ENCODE results near the gene FHOD1. TPM values are rescaled to one million over a fixed set of nuclear protein-coding genes. Genes with fewer than 3 reads are reported as not detected.

FHOD1 gene
- total and polyA plus RNA-seq, 9 of the 15 experiments (the other 6 are each of a cell fraction or from before 2014, with no cell fraction given), result 18.7 to 126 (median 32.3) TPM

DNA sequence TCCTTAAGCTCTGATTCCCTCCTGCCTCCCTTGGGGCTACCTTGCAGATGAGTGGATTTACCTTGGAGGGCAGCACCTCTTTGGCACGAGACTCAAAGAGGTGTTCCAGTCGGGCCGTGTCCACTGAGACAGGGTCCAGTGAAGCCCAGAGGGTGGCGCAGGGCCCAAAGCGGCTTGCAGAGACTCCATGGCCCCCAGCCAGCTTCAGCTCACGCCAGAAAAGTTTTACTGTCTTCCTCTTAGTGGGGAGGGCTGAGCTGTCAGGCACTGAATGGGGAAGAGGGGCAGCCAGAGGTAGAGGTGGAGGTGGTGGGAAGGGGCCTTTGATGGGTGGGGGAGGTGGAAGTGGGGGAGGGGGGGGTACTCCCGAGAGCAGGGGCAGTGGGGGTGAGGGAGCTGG lies 13.7 kb downstream of the FHOD1 start:
- intact Hi-C loops (cut with micrococcal nuclease) (no loop called here), in situ Hi-C loops (cut with MboI) (no loop called here)
- peaks cover 4% of the 10 kb centered on the region for H4K20me1 ChIP-seq (replicated peaks; ENCODE audit: control insufficient read depth, insufficient read depth, low read length)
- ATAC-seq (no peak), FAIRE-seq (no peak), DNase-seq (ENCODE audit: extremely low read depth in 1 of 4, low spot score in 3 of 4) (no peak)
- H3K36me3 ChIP-seq (ENCODE audit: control insufficient read depth, insufficient read depth, low read length), result peaks cover 93% of the 10 kb centered on the region; the same call in 2 of the 3 replicates
- H3K79me2 ChIP-seq (ENCODE audit: control insufficient read depth, insufficient read depth, low read length), result peaks cover 2% of the 10 kb centered on the region
- no TSS peak for BruUV-seq (replicated peaks)
- H3K4me3 ChIP-seq, result no peak overlapping the region
- no peaks in the 10 kb centered on the region for H3K9me1 ChIP-seq (ENCODE audit: control insufficient read depth, insufficient read depth, low read length)
- no peak for TF ChIP-seq FOSL1 (tag; conservative IDR thresholded peaks at IDR 0.05)
- TF ChIP-seq, protein P1, sequence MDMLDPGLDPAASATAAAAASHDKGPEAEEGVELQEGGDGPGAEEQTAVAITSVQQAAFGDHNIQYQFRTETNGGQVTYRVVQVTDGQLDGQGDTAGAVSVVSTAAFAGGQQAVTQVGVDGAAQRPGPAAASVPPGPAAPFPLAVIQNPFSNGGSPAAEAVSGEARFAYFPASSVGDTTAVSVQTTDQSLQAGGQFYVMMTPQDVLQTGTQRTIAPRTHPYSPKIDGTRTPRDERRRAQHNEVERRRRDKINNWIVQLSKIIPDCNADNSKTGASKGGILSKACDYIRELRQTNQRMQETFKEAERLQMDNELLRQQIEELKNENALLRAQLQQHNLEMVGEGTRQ (CRISPR knock-in tag; IDR thresholded peaks at IDR 0.05), result no peak
- no peak for TF ChIP-seq CTBP1 (IDR thresholded peaks at IDR 0.05; ENCODE audit: borderline replicate concordance)
- TF ChIP-seq ZNF79 (CRISPR knock-in tag; IDR thresholded peaks at IDR 0.05; ENCODE audit: low read depth), result no peak
- TF ChIP-seq POLR3A (IDR thresholded peaks at IDR 0.05; ENCODE audit: borderline replicate concordance, extremely low read depth, insufficient read depth, insufficient read length), result no peak
- no peak for TF ChIP-seq RBM25 (IDR thresholded peaks at IDR 0.05; ENCODE audit: low read depth, low read length, severe bottlenecking)
- TF ChIP-seq, protein P2, sequence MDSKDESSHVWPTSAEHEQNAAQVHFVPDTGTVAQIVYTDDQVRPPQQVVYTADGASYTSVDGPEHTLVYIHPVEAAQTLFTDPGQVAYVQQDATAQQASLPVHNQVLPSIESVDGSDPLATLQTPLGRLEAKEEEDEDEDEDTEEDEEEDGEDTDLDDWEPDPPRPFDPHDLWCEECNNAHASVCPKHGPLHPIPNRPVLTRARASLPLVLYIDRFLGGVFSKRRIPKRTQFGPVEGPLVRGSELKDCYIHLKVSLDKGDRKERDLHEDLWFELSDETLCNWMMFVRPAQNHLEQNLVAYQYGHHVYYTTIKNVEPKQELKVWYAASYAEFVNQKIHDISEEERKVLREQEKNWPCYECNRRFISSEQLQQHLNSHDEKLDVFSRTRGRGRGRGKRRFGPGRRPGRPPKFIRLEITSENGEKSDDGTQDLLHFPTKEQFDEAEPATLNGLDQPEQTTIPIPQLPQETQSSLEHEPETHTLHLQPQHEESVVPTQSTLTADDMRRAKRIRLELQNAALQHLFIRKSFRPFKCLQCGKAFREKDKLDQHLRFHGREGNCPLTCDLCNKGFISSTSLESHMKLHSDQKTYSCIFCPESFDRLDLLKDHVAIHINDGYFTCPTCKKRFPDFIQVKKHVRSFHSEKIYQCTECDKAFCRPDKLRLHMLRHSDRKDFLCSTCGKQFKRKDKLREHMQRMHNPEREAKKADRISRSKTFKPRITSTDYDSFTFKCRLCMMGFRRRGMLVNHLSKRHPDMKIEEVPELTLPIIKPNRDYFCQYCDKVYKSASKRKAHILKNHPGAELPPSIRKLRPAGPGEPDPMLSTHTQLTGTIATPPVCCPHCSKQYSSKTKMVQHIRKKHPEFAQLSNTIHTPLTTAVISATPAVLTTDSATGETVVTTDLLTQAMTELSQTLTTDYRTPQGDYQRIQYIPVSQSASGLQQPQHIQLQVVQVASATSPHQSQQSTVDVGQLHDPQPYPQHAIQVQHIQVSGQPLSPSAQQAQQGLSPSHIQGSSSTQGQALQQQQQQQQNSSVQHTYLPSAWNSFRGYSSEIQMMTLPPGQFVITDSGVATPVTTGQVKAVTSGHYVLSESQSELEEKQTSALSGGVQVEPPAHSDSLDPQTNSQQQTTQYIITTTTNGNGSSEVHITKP (IDR thresholded peaks at IDR 0.05; ENCODE audit: partially characterized antibody), result no peak
- TF ChIP-seq SNIP1 (IDR thresholded peaks at IDR 0.05; ENCODE audit: low read depth), result no peak
- TF ChIP-seq, protein P3, sequence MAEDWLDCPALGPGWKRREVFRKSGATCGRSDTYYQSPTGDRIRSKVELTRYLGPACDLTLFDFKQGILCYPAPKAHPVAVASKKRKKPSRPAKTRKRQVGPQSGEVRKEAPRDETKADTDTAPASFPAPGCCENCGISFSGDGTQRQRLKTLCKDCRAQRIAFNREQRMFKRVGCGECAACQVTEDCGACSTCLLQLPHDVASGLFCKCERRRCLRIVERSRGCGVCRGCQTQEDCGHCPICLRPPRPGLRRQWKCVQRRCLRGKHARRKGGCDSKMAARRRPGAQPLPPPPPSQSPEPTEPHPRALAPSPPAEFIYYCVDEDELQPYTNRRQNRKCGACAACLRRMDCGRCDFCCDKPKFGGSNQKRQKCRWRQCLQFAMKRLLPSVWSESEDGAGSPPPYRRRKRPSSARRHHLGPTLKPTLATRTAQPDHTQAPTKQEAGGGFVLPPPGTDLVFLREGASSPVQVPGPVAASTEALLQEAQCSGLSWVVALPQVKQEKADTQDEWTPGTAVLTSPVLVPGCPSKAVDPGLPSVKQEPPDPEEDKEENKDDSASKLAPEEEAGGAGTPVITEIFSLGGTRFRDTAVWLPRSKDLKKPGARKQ (CRISPR knock-in tag; IDR thresholded peaks at IDR 0.05), result no peak
- ChIA-PET CTCF (ENCODE audit: low intra/inter-chr PET ratio) (no interaction called here), POLR2A (interaction anchor here (0.6 to 1.4 kb wide), 2 partner anchors 10 to 13 kb away, joined by 3 to 4 read pairs; no protein-coding TSS in a partner anchor)
- no peak overlapping the region for H3K27ac ChIP-seq (ENCODE audit: extremely low read depth, low read depth, low read length)
- H2AFZ ChIP-seq (ENCODE audit: low read depth, low read length), result no peak overlapping the region
- no peaks in the 10 kb centered on the region for H3K9me3 ChIP-seq (replicated peaks; ENCODE audit: control insufficient read depth, insufficient read depth, low read depth, low read length)
- H3K27me3 ChIP-seq (ENCODE audit: control insufficient read depth in 2 of 2, insufficient read depth in 2 of 2, low read length in 2 of 2), result no peaks in the 10 kb centered on the region
- 86% methylated on average over 6 of the region's 7 CpGs for WGBS (ENCODE audit: insufficient coverage, low coverage, missing lambda C conversion rate)
- H3K9ac ChIP-seq (ENCODE audit: insufficient read depth in 1 of 2, low read depth in 2 of 2, low read length in 2 of 2), result no peak overlapping the region
- no peak overlapping the region for H3K4me2 ChIP-seq (ENCODE audit: insufficient read depth, low read length)
- peaks cover 8 to 30% of the 10 kb centered on the region in 2 experiments; a peak in 4 of 5 replicates for H3K4me1 ChIP-seq (replicated peaks in 1 of 2; ENCODE audit: control insufficient read depth in 2 of 2, insufficient read depth in 2 of 2, low read length in 2 of 2)

Data from K562 (cell line).